HCT116 (cell line): ENCODE results near the gene EIF6. TPM values are rescaled to one million over a fixed set of nuclear protein-coding genes. Genes with fewer than 3 reads are reported as not detected.

Experiments
- ATAC-seq: fragments of 200-7000 bp; cut with Tn5 transposase; 2 replicates; pipeline ENCODE4 v1.9.1; 2020; ENCODE audit warnings: mild to moderate bottlenecking, moderate library complexity
- BruUV-seq: library from RNA; stranded (reverse); fragments of 400-500 nt; replicated peaks from 2 replicates; lab custom pipeline; 2021; lab: Mats Ljungman, UMichigan
- CTCF ChIA-PET: fragments of 300-600 bp; sonication (Branson Sonifier 250); formaldehyde crosslinking; loops from one replicate; lab custom pipeline; 2021; ENCODE audit warnings: antibody characterized with exemption; lab: Charles Lee
- POLR2A ChIA-PET: fragments of 300-600, 350-600 bp; sonication (Branson Sonifier 250); formaldehyde crosslinking; loops from one replicate; lab custom pipeline; 2021; ENCODE audit warnings: antibody characterized with exemption; lab: Charles Lee
- RAD21 ChIA-PET, 2 experiments: fragments of 300-600 bp; sonication (Branson Sonifier 250); formaldehyde crosslinking; loops; one replicate each; lab custom pipeline; 2023; ENCODE audit warnings: low total read pairs in 2 of 2; ENCODE audit not compliant: uncharacterized antibody in 2 of 2, unreplicated experiment in 2 of 2, low non-redundant PET in 1 of 2; lab: Charles Lee
- DNase-seq: peaks from one replicate; pipeline ENCODE4 v3.0.0-alpha.2; 2010; ENCODE audit warnings: low read depth, low spot score
- H2AFZ ChIP-seq: fragments of 200-600 bp; shearing (Covaris generic), sonication (generic); 2 replicates; pipeline ENCODE4 v1.6.1; 2017; ENCODE audit warnings: low read depth, mixed run types, mixed read lengths, antibody characterized with exemption, low read length; ENCODE audit not compliant: poor library complexity, severe bottlenecking
- H3K27ac ChIP-seq: 2 replicates; pipeline ENCODE4 v1.5.1; 2012; ENCODE audit warnings: low read depth, low read length
- H3K27me3 ChIP-seq: fragments of 200-600 bp; sonication (generic); 2 replicates; pipeline ENCODE4 v1.6.1; 2016; ENCODE audit warnings: mixed run types, low read length, mixed read lengths; ENCODE audit not compliant: insufficient read depth
- H3K36me3 ChIP-seq, 2 experiments: fragments of 200-500 bp in 1 of 2; fragments of 200-600 bp in 1 of 2; sonication (Bioruptor generic) in 1 of 2; sonication (generic) in 1 of 2; 2 replicates each; pipeline versions ENCODE4 v1.5.1 to v1.6.1; 2014 to 2016; ENCODE audit warnings: low read length in 2 of 2, inconsistent platforms in 1 of 2, mixed read lengths in 1 of 2, mixed run types in 1 of 2; ENCODE audit not compliant: insufficient read depth in 2 of 2, control insufficient read depth in 1 of 2
- H3K4me1 ChIP-seq, 2 experiments: fragments of 200-600 bp in 1 of 2; sonication (generic) in 1 of 2; 2 replicates each; pipeline versions ENCODE4 v1.5.1 to v1.6.1; 2012 to 2017; ENCODE audit warnings: low read length in 2 of 2, inconsistent platforms in 1 of 2, mild to moderate bottlenecking in 1 of 2, mixed read lengths in 1 of 2, mixed run types in 1 of 2, moderate library complexity in 1 of 2; ENCODE audit not compliant: insufficient read depth in 2 of 2, control insufficient read depth in 1 of 2
- H3K4me2 ChIP-seq: fragments of 200-600 bp; sonication (generic); 2 replicates; pipeline ENCODE4 v1.6.1; 2017; ENCODE audit warnings: mixed run types, low read length, mixed read lengths
- H3K4me3 ChIP-seq, 2 experiments: fragments of 200-600 bp in 1 of 2; sonication (generic) in 1 of 2; replicated peaks in 1 of 2; 2 replicates each; pipeline ENCODE4 v1.5.1; 2011 to 2016; ENCODE audit warnings: low read length in 2 of 2, control low read depth in 1 of 2, low read depth in 1 of 2, mild to moderate bottlenecking in 1 of 2, mixed read lengths in 1 of 2, mixed run types in 1 of 2
- H3K79me2 ChIP-seq: fragments of 200-600 bp; sonication (generic); 2 replicates; pipeline ENCODE4 v1.6.1; 2017; ENCODE audit warnings: mild to moderate bottlenecking, mixed run types, low read length, moderate library complexity, mixed read lengths; ENCODE audit not compliant: insufficient read depth
- H3K9ac ChIP-seq: fragments of 200-600 bp; sonication (generic); 2 replicates; pipeline ENCODE4 v1.6.1; 2016; ENCODE audit warnings: low read length, mixed read lengths
- H3K9me2 ChIP-seq: fragments of 200-600 bp; sonication (generic), shearing (Covaris generic); 2 replicates; pipeline ENCODE4 v1.6.1; 2017; ENCODE audit warnings: mixed run types, mild to moderate bottlenecking, moderate library complexity; ENCODE audit not compliant: insufficient read depth
- H3K9me3 ChIP-seq, 2 experiments: fragments of 200-500 bp in 1 of 2; fragments of 200-600 bp in 1 of 2; sonication (Bioruptor generic) in 1 of 2; sonication (generic) in 1 of 2; 2 replicates each; pipeline ENCODE4 v1.6.1; 2014 to 2017; ENCODE audit warnings: low read length in 2 of 2, mixed read lengths in 2 of 2, inconsistent platforms in 1 of 2, low read depth in 1 of 2, mild to moderate bottlenecking in 1 of 2, mixed run types in 1 of 2, moderate library complexity in 1 of 2; ENCODE audit not compliant: control insufficient read depth in 1 of 2, insufficient read depth in 1 of 2
- H4K20me1 ChIP-seq: fragments of 200-600 bp; sonication (generic), shearing (Covaris generic); 2 replicates; pipeline ENCODE4 v1.6.1; 2017; ENCODE audit warnings: mixed run types, mild to moderate bottlenecking, moderate library complexity; ENCODE audit not compliant: insufficient read depth
- CBX3 ChIP-seq: IDR thresholded peaks from 2 replicates; pipeline ENCODE4 v1.6.1; 2012; ENCODE audit warnings: low read depth
- EZH2 ChIP-seq: fragments of 200-600 bp; sonication (generic); IDR thresholded peaks from 2 replicates; pipeline ENCODE4 v1.6.1; 2017; ENCODE audit warnings: antibody characterized with exemption, mixed run types
- POLR2A ChIP-seq: IDR thresholded peaks from 2 replicates; pipeline ENCODE4 v1.7.0; 2011; ENCODE audit warnings: borderline replicate concordance; ENCODE audit not compliant: insufficient read depth, insufficient read length; ENCODE audit errors: extremely low read depth
- SIN3A ChIP-seq: IDR thresholded peaks from 2 replicates; pipeline ENCODE4 v1.6.1; 2012; ENCODE audit warnings: low read depth
- ZFX ChIP-seq: fragments of 450-650 bp; IDR thresholded peaks from 2 replicates; pipeline ENCODE4 v1.6.1; 2017
- intact Hi-C: fragments of 100-400 bp; cut with micrococcal nuclease; formaldehyde crosslinking; loops from 2 replicates; pipeline ENCODE4 v1.10.0; 2022
- total RNA-seq: library from RNA; stranded (reverse); gene quantifications from one replicate; pipeline ENCODE4 v1.2.1, GENCODE V29; 2021; ENCODE audit not compliant: unreplicated experiment
- TF ChIP-seq, protein P1 (sequence below): IDR thresholded peaks from 2 replicates; pipeline ENCODE4 v1.6.1; 2011; ENCODE audit warnings: mild to moderate bottlenecking, low read length, moderate library complexity; ENCODE audit not compliant: insufficient replicate concordance; ENCODE audit errors: extremely low read depth
- TF ChIP-seq, protein P2 (sequence below): IDR thresholded peaks from 2 replicates; pipeline ENCODE4 v1.6.1; 2012; ENCODE audit warnings: low read depth
- TF ChIP-seq, protein P3 (sequence below): IDR thresholded peaks from 2 replicates; pipeline ENCODE4 v1.6.1; 2012

The EIF6 gene
- total RNA-seq, 1 experiment from 2014 or later: 209 TPM

DNA sequence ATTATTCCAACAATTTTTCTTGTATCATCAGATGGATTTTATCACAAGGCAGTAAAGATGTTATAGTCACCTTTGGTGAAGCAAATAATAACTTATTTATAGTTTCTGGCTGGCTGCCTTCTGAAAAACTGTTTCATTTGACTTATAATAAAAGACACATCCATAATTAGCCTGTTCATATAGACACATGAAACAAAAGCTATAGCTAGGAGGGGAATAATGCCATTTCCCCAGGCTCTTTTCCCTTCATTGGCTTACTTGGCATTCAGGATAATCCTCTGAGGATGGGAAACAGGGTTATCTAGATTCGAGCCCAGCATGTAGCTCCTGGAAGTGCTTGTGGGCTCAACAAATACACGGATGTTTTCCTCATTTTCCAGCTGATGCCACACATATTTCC is 40.6 kb downstream of the EIF6 start:
- BruUV-seq: no TSS peak
- no peak overlapping the region for H3K9ac ChIP-seq
- TF ChIP-seq, protein P1, sequence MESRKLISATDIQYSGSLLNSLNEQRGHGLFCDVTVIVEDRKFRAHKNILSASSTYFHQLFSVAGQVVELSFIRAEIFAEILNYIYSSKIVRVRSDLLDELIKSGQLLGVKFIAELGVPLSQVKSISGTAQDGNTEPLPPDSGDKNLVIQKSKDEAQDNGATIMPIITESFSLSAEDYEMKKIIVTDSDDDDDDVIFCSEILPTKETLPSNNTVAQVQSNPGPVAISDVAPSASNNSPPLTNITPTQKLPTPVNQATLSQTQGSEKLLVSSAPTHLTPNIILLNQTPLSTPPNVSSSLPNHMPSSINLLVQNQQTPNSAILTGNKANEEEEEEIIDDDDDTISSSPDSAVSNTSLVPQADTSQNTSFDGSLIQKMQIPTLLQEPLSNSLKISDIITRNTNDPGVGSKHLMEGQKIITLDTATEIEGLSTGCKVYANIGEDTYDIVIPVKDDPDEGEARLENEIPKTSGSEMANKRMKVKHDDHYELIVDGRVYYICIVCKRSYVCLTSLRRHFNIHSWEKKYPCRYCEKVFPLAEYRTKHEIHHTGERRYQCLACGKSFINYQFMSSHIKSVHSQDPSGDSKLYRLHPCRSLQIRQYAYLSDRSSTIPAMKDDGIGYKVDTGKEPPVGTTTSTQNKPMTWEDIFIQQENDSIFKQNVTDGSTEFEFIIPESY: no peak
- TF ChIP-seq, protein P2, sequence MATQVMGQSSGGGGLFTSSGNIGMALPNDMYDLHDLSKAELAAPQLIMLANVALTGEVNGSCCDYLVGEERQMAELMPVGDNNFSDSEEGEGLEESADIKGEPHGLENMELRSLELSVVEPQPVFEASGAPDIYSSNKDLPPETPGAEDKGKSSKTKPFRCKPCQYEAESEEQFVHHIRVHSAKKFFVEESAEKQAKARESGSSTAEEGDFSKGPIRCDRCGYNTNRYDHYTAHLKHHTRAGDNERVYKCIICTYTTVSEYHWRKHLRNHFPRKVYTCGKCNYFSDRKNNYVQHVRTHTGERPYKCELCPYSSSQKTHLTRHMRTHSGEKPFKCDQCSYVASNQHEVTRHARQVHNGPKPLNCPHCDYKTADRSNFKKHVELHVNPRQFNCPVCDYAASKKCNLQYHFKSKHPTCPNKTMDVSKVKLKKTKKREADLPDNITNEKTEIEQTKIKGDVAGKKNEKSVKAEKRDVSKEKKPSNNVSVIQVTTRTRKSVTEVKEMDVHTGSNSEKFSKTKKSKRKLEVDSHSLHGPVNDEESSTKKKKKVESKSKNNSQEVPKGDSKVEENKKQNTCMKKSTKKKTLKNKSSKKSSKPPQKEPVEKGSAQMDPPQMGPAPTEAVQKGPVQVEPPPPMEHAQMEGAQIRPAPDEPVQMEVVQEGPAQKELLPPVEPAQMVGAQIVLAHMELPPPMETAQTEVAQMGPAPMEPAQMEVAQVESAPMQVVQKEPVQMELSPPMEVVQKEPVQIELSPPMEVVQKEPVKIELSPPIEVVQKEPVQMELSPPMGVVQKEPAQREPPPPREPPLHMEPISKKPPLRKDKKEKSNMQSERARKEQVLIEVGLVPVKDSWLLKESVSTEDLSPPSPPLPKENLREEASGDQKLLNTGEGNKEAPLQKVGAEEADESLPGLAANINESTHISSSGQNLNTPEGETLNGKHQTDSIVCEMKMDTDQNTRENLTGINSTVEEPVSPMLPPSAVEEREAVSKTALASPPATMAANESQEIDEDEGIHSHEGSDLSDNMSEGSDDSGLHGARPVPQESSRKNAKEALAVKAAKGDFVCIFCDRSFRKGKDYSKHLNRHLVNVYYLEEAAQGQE: no peak
- no peak for ATAC-seq
- H4K20me1 ChIP-seq: no peaks in the 10 kb centered on the region
- ChIA-PET CTCF (no interaction called here), RAD21 (no interaction called here), POLR2A (no interaction called here)
- no peaks in the 10 kb centered on the region for H3K36me3 ChIP-seq
- H3K79me2 ChIP-seq: no peaks in the 10 kb centered on the region
- no peak for DNase-seq
- H3K27me3 ChIP-seq: no peaks in the 10 kb centered on the region
- H3K4me2 ChIP-seq: no peak overlapping the region
- intact Hi-C loops: no loop called here
- H3K27ac ChIP-seq: no peak overlapping the region
- no peak overlapping the region for H2AFZ ChIP-seq
- no peaks in the 10 kb centered on the region for H3K9me2 ChIP-seq
- no peaks in the 10 kb centered on the region for H3K4me1 ChIP-seq
- H3K4me3 ChIP-seq: no peak overlapping the region
- no peaks in the 10 kb centered on the region for H3K9me3 ChIP-seq

DNA sequence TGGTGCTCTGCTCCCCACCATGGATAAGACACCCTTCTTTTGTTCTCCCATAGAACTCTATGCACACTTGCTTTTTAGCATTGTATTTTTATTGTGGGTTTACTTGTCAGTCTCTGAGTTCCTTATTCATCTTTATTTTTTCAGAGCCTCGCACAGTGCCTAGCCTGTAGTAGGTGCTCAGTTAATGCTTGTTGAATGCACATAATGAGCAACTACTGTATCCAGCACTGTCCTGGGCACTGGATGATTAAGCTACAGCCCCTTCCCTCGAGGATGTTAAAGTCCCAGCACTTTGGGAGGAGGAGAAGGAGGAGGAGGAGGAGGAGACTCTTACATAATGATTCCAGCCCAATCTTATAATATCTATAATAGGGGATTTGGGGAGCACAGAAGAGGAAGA is 41.3 kb downstream of the EIF6 start:
- Histone ChIP-seq H3K27me3 (no peaks in the 10 kb centered on the region), H3K4me2 (no peak overlapping the region), H3K4me1 (no peaks in the 10 kb centered on the region), H4K20me1 (no peaks in the 10 kb centered on the region), H3K27ac (no peak overlapping the region), H3K9ac (no peak overlapping the region), H2AFZ (no peak overlapping the region), H3K9me2 (no peaks in the 10 kb centered on the region), H3K4me3 (no peak overlapping the region), H3K9me3 (no peaks in the 10 kb centered on the region), H3K79me2 (no peaks in the 10 kb centered on the region), H3K36me3 (no peaks in the 10 kb centered on the region)
- ChIA-PET RAD21 (no interaction called here), POLR2A (no interaction called here), CTCF (no interaction called here)
- ATAC-seq (no peak), DNase-seq (no peak)
- intact Hi-C loops: no loop called here
- no TSS peak for BruUV-seq
- no peak for TF ChIP-seq EZH2
- TF ChIP-seq, protein P2: no peak
- TF ChIP-seq POLR2A: no peak
- TF ChIP-seq ZFX: no peak
- TF ChIP-seq, protein P3, sequence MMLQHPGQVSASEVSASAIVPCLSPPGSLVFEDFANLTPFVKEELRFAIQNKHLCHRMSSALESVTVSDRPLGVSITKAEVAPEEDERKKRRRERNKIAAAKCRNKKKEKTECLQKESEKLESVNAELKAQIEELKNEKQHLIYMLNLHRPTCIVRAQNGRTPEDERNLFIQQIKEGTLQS: no peak
- TF ChIP-seq CBX3: no peak
- no peak for TF ChIP-seq SIN3A
